Spleen (tissue), 11 donors: ENCODE results near the gene TGFBI. TPM values are rescaled to one million over a fixed set of nuclear protein-coding genes. Genes with fewer than 3 reads are reported as not detected.

Experiments
- DNase-seq: peaks from one replicate; pipeline ENCODE4 v3.0.0-alpha.2; 2020
- H3K27ac ChIP-seq, 8 donors: fragments of 200-600 bp; sonication (generic) in 7 of 8; 1 replicate in 4 of 8; 2 replicates in 4 of 8; pipeline versions ENCODE4 v1.5.0 to v1.8.0; 2016 to 2021; ENCODE audit warnings: inconsistent platforms in 4 of 8, mild to moderate bottlenecking in 4 of 8, moderate library complexity in 1 of 8
- H3K27me3 ChIP-seq, 7 donors: fragments of 200-600 bp; sonication (generic) in 6 of 7; replicated peaks in 1 of 7; 1 replicate in 4 of 7; 2 replicates in 3 of 7; pipeline versions ENCODE4 v1.5.0 to v1.8.0; 2016 to 2021; ENCODE audit warnings: inconsistent platforms in 3 of 7, mild to moderate bottlenecking in 1 of 7
- H3K36me3 ChIP-seq, 6 donors: fragments of 200-600 bp; sonication (generic) in 5 of 6; 1 replicate in 4 of 6; 2 replicates in 2 of 6; pipeline versions ENCODE4 v1.5.0 to v1.8.0; 2016 to 2021; ENCODE audit warnings: inconsistent platforms in 2 of 6
- H3K4me1 ChIP-seq, 6 donors: fragments of 200-600 bp; sonication (generic) in 5 of 6; 1 replicate in 3 of 6; 2 replicates in 3 of 6; pipeline versions ENCODE4 v1.5.0 to v1.8.0; 2016 to 2021; ENCODE audit warnings: inconsistent platforms in 3 of 6
- H3K4me3 ChIP-seq, 8 donors: fragments of 200-600 bp; sonication (generic) in 7 of 8; 1 replicate in 4 of 8; 2 replicates in 4 of 8; pipeline versions ENCODE4 v1.5.0 to v1.8.0; 2016 to 2021; ENCODE audit warnings: inconsistent platforms in 4 of 8, mild to moderate bottlenecking in 4 of 8, moderate library complexity in 2 of 8
- H3K9me3 ChIP-seq, 8 donors: fragments of 200-600 bp; sonication (generic) in 7 of 8; 1 replicate in 4 of 8; 2 replicates in 4 of 8; pipeline versions ENCODE4 v1.5.0 to v1.8.0; 2016 to 2021; ENCODE audit warnings: inconsistent platforms in 4 of 8
- CTCF ChIP-seq, 11 experiments: fragments of 200-600 bp in 7 of 11; fragments of 450-650 bp in 4 of 11; sonication (generic) in 4 of 11; IDR thresholded peaks in 8 of 11; conservative IDR thresholded peaks in 3 of 11; 1 replicate in 7 of 11; 2 replicates in 4 of 11; pipeline versions ENCODE4 v1.4.0 to v1.8.0; 2016 to 2021; ENCODE audit warnings: antibody characterized with exemption in 11 of 11, inconsistent platforms in 4 of 11, mild to moderate bottlenecking in 1 of 11
- POLR2A ChIP-seq, 3 donors: fragments of 450-650 bp; IDR thresholded peaks; one replicate each; pipeline ENCODE4 v1.5.1; 2017; ENCODE audit warnings: antibody characterized with exemption in 3 of 3, mild to moderate bottlenecking in 1 of 3
- POLR2AphosphoS5 ChIP-seq, 3 donors: sonication (generic); formaldehyde crosslinking; IDR thresholded peaks; one replicate each; pipeline ENCODE4 v1.5.1; 2017; ENCODE audit warnings: antibody characterized with exemption in 3 of 3
- WGBS, 5 donors: extraction: QIAGEN DNeasy Blood & Tissue Kit in 3 of 5; methylation state at CpG; one replicate each; pipeline versions ENCODE4 v1.1.5 to v1.1.7; 2013 to 2018; 5-methylcytosine and 5-hydroxymethylcytosine counted together
- intact Hi-C: fragments of 100-400 bp; cut with DNase I; formaldehyde crosslinking; loops from one replicate; pipeline ENCODE4 v1.15.0; 2023; ENCODE audit warnings: low total_unique reads
- polyA plus RNA-seq, 3 donors: library from polyadenylated mRNA; stranded (reverse); fragments of 200-250 nt; gene quantifications; one replicate each; pipeline ENCODE4 v1.2.1, GENCODE V29; 2013
- total RNA-seq, 7 donors: library from RNA; depleted of rRNA in 3 of 7; stranded (reverse); fragments of >200 nt in 3 of 7; fragmentation: NEBNext Ultra II Directional in 4 of 7; extraction: Animal tissue kit (Norgen Biotek cat#: 25700) in 4 of 7; gene quantifications; one replicate each; pipeline versions ENCODE4 v1.1.0 to v1.2.1, GENCODE V29; 2016 to 2021
- donor health status: healthy with polysubstance abuse.
- donor health status: DM: no; HTN: no; CAD: no; lungs with moderate emphysema.
- donor health status: DM: no; HTN: no; CAD: no.
- donor health status: Bipolar disorder and iron deficiency.
- donor health status: healthy.
- donor health status: DM: no; HTN: no; CAD: no.
- donor health status: DM: yes; HTN: yes; CAD: no.

The TGFBI gene
- total and polyA plus RNA-seq, 10 donors, result 31.0 to 214 (median 149) TPM

GRCh38 chr5:136037001-136037705, 8.4 kb downstream of the TGFBI start:
- Histone ChIP-seq H3K36me3 (peaks cover 0 to 5% (median 0%) of the 10 kb centered on the region in 6 donors), H3K27ac (peak overlapping the region; percentile 29 to 85 (median 50)), H3K4me3 (no peak overlapping the region), H3K9me3 (peaks cover 0 to 6% (median 2%) of the 10 kb centered on the region in 8 donors), H3K27me3 (no peaks in the 10 kb centered on the region), H3K4me1 (peaks cover 12 to 58% (median 36%) of the 10 kb centered on the region in 6 donors)
- WGBS, 5 donors, result 19 to 33% (median 27%) methylated on average over 10 of the region's 10 CpGs
- peak; percentile 45 for DNase-seq
- intact Hi-C loops, result no loop called here
- TF ChIP-seq CTCF (IDR thresholded peaks at IDR 0.05 in 8 of 11, conservative IDR thresholded peaks at IDR 0.05 in 3 of 11) (no peak), POLR2AphosphoS5 (IDR thresholded peaks at IDR 0.05) (no peak), POLR2A (IDR thresholded peaks at IDR 0.05) (no peak)

GRCh38 chr5:136038635-136039034, 9.8 kb downstream of the TGFBI start:
- Histone ChIP-seq H3K4me1 (peaks cover 12 to 62% (median 40%) of the 10 kb centered on the region in 6 donors), H3K36me3 (peaks cover 0 to 5% (median 0%) of the 10 kb centered on the region in 6 donors), H3K27me3 (no peaks in the 10 kb centered on the region), H3K4me3 (no peak overlapping the region), H3K27ac (no peak overlapping the region), H3K9me3 (peaks cover 0 to 6% (median 2%) of the 10 kb centered on the region in 8 donors)
- TF ChIP-seq POLR2A (IDR thresholded peaks at IDR 0.05) (no peak), CTCF (IDR thresholded peaks at IDR 0.05 in 8 of 11, conservative IDR thresholded peaks at IDR 0.05 in 3 of 11) (no peak), POLR2AphosphoS5 (IDR thresholded peaks at IDR 0.05) (no peak)
- DNase-seq, result peak; percentile 4
- 76 to 95% (median 83%) methylated on average over 4 of the region's 4 CpGs for WGBS, 5 donors
- intact Hi-C loops, result no loop called here

GRCh38 chr5:136039202-136039601, 10.4 kb downstream of the TGFBI start:
- H3K4me3 ChIP-seq, result no peak overlapping the region
- peaks cover 0 to 6% (median 2%) of the 10 kb centered on the region in 8 donors for H3K9me3 ChIP-seq
- TF ChIP-seq POLR2AphosphoS5 (IDR thresholded peaks at IDR 0.05), result no peak
- no peak for TF ChIP-seq POLR2A (IDR thresholded peaks at IDR 0.05)
- no peak for TF ChIP-seq CTCF (IDR thresholded peaks at IDR 0.05 in 8 of 11, conservative IDR thresholded peaks at IDR 0.05 in 3 of 11)
- WGBS, 5 donors, result 92 to 97% (median 94%) methylated on average over 1 to 2 of the region's 2 CpGs
- no peaks in the 10 kb centered on the region for H3K27me3 ChIP-seq
- peaks cover 12 to 59% (median 38%) of the 10 kb centered on the region in 6 donors for H3K4me1 ChIP-seq
- H3K36me3 ChIP-seq, result peaks cover 0 to 10% (median 0%) of the 10 kb centered on the region in 6 donors
- DNase-seq, result peak; percentile 29
- H3K27ac ChIP-seq, result no peak overlapping the region
- intact Hi-C loops, result no loop called here

- Histone ChIP-seq H3K9me3 (peaks cover 0 to 6% (median 2%) of the 10 kb centered on the region in 8 donors), H3K27ac (no peak overlapping the region), H3K27me3 (no peaks in the 10 kb centered on the region), H3K36me3 (peaks cover 0 to 13% (median 0%) of the 10 kb centered on the region in 6 donors), H3K4me1 (peaks cover 12 to 54% (median 35%) of the 10 kb centered on the region in 6 donors), H3K4me3 (no peak overlapping the region)
- peak; percentile 57 for DNase-seq
- intact Hi-C loops, result no loop called here
- TF ChIP-seq POLR2AphosphoS5 (IDR thresholded peaks at IDR 0.05) (no peak), CTCF (IDR thresholded peaks at IDR 0.05 in 8 of 11, conservative IDR thresholded peaks at IDR 0.05 in 3 of 11) (no peak), POLR2A (IDR thresholded peaks at IDR 0.05) (no peak)
- 34 to 73% (median 63%) methylated on average over 4 of the region's 4 CpGs for WGBS, 5 donors
These were observed 12.1 kb downstream of the TGFBI start for GRCh38 chr5:136040746-136041415.
